Activated CD4-positive, alpha-beta T cell treated with anti-CD3 and anti-CD28 coated beads for 4 hours (primary cell): ENCODE data around the gene PARN.
"Not testable (repeated sequence)": the region's sequence is repeated elsewhere in the genome, so short reads cannot be mapped to it uniquely, and the experiment has no call there.

ENCODE experiments used
- DNase-seq, 2 donors: peaks; one replicate each; pipeline ENCODE4 v3.0.0-alpha.2; 2020

PARN gene

GRCh38 chr16:14629919-14630619 lies at the start of gene PARN:
Gene PARN, minus strand, starts transcription at chr16:14630260. Its CDS starts 135 bp downstream, at chr16:14630125.
- peak; percentile 98 for DNase-seq

- no peak for DNase-seq
Observed at GRCh38 chr16:14678748-14679497, 48.9 kb upstream of the PARN start.

- DNase-seq = no peak
Observed at GRCh38 chr16:14677627-14678026, 47.6 kb upstream of the PARN start.

GRCh38 chr16:14676633-14677032 lies 46.6 kb upstream of the PARN start:
- DNase-seq = no peak

GRCh38 chr16:14672403-14672971 lies 42.4 kb upstream of the PARN start:
- no peak for DNase-seq

GRCh38 chr16:14669776-14670175 lies 39.7 kb upstream of the PARN start:
- DNase-seq = no peak

GRCh38 chr16:14668556-14669223 lies 38.6 kb upstream of the PARN start:
- DNase-seq = no peak

GRCh38 chr16:14667347-14668266 lies 37.5 kb upstream of the PARN start:
- no peak for DNase-seq

- no peak for DNase-seq
Observed at GRCh38 chr16:14658063-14658462, 28.0 kb upstream of the PARN start.

GRCh38 chr16:14652726-14653125 lies 22.7 kb upstream of the PARN start:
- DNase-seq = no peak

GRCh38 chr16:14650629-14651028 lies 20.6 kb upstream of the PARN start:
- DNase-seq = no peak

GRCh38 chr16:14649816-14650215 lies 19.8 kb upstream of the PARN start:
- no peak for DNase-seq

- DNase-seq = no peak
Observed at GRCh38 chr16:14641926-14642325, 11.9 kb upstream of the PARN start.

- DNase-seq = no peak
Observed at GRCh38 chr16:14641206-14641605, 11.1 kb upstream of the PARN start.

- DNase-seq = no peak
Observed at GRCh38 chr16:14640538-14640937, 10.5 kb upstream of the PARN start.

- not testable (repeated sequence) for DNase-seq
Observed at GRCh38 chr16:14636951-14637240, 6.8 kb upstream of the PARN start.

GRCh38 chr16:14636179-14636950 lies 6.3 kb upstream of the PARN start:
- not testable (repeated sequence) for DNase-seq

GRCh38 chr16:14635395-14636165 lies 5.5 kb upstream of the PARN start:
- no peak for DNase-seq

- no peak for DNase-seq
Observed at GRCh38 chr16:14634389-14634725, 4.3 kb upstream of the PARN start.

GRCh38 chr16:14632693-14633569 lies 2.9 kb upstream of the PARN start, which contains the start of gene BFAR:
Gene BFAR, plus strand, starts transcription at chr16:14632951. Its CDS starts 11,396 bp downstream, at chr16:14644347.
- DNase-seq = peak; percentile 98 to 99
